PFSK-1 (cell line): ENCODE data around the gene LOXL1.

Experiments
- FOXP2 ChIP-seq: optimal IDR thresholded peaks from 2 replicates; pipeline ENCODE3; 2011; ENCODE audit warnings: borderline replicate concordance, control low read depth, inconsistent platforms; ENCODE audit not compliant: insufficient read depth; ENCODE audit errors: extremely low read length, extremely low read depth
- POLR2AphosphoS5 ChIP-seq: IDR thresholded peaks from 2 replicates; pipeline ENCODE4 v1.6.1; 2012; ENCODE audit warnings: low read depth, mild to moderate bottlenecking, control low read depth, low read length, moderate library complexity
- REST ChIP-seq, 2 experiments: IDR thresholded peaks; 2 replicates each; pipeline versions ENCODE4 v1.6.1 to v1.8.0; 2011 to 2012; ENCODE audit warnings: low read depth in 2 of 2, low read length in 2 of 2, control low read depth in 1 of 2, inconsistent platforms in 1 of 2, mild to moderate bottlenecking in 1 of 2, moderate library complexity in 1 of 2; ENCODE audit not compliant: insufficient read depth in 1 of 2
- SIN3A ChIP-seq: IDR thresholded peaks from 2 replicates; pipeline ENCODE4 v1.6.1; 2012; ENCODE audit warnings: mild to moderate bottlenecking, low read length, moderate library complexity, borderline replicate concordance; ENCODE audit not compliant: insufficient read depth
- TAF1 ChIP-seq: IDR thresholded peaks from 2 replicates; pipeline ENCODE4 v1.6.1; 2012; ENCODE audit warnings: low read length, control low read depth, borderline replicate concordance; ENCODE audit not compliant: insufficient read depth

Gene LOXL1

GRCh38 chr15:73945130-73945508 is 18.9 kb downstream of the LOXL1 start:
- no peak for TF ChIP-seq REST (IDR thresholded peaks at IDR 0.05; ENCODE audit: insufficient read depth in 1 of 2, low read depth in 2 of 2, low read length in 2 of 2)
- TF ChIP-seq TAF1 = no peak
- no peak for TF ChIP-seq SIN3A
- no peak for TF ChIP-seq POLR2AphosphoS5
- TF ChIP-seq FOXP2 = no peak

GRCh38 chr15:73946046-73946721 is 19.9 kb downstream of the LOXL1 start:
- TF ChIP-seq TAF1 (no peak), SIN3A (no peak), REST (IDR thresholded peaks at IDR 0.05; ENCODE audit: insufficient read depth in 1 of 2, low read depth in 2 of 2, low read length in 2 of 2) (no peak), FOXP2 (no peak), POLR2AphosphoS5 (no peak)

- TF ChIP-seq SIN3A = no peak
- no peak for TF ChIP-seq TAF1
- no peak for TF ChIP-seq POLR2AphosphoS5
- no peak for TF ChIP-seq REST (IDR thresholded peaks at IDR 0.05; ENCODE audit: insufficient read depth in 1 of 2, low read depth in 2 of 2, low read length in 2 of 2)
- no peak for TF ChIP-seq FOXP2
Observed at GRCh38 chr15:73946795-73947370, 20.6 kb downstream of the LOXL1 start.

GRCh38 chr15:73947651-73948050 is 21.4 kb downstream of the LOXL1 start:
- no peak for TF ChIP-seq REST (IDR thresholded peaks at IDR 0.05; ENCODE audit: insufficient read depth in 1 of 2, low read depth in 2 of 2, low read length in 2 of 2)
- no peak for TF ChIP-seq POLR2AphosphoS5
- no peak for TF ChIP-seq TAF1
- TF ChIP-seq FOXP2 = no peak
- no peak for TF ChIP-seq SIN3A
